ENCODE measurements around the gene BBX.

DNA sequence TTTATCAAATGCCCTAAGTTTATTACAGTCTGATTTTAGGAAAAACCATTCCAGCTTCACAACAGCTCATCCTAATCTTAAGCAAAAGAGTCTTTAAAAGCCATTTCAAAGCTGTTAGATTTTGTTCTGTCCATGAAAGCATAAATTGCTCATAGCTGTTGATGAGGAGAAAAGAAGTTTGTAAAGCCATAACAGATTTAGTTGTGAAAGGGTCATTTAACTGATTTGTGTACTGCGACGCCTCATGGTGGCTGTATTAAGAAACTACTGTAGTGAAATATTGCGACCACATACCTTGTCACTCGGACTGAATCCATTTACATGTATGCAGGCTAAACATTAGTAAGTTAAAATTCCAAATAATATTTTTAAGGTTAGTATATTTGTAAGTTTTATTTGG is 20.9 kb downstream of the BBX start:
- TF ChIP-seq TAF1 (IDR thresholded peaks at IDR 0.05; ENCODE audit: low read depth, low read length): no peak
- no peak for TF ChIP-seq POLR2A (IDR thresholded peaks at IDR 0.05; ENCODE audit: low read depth, low read length)
- TF ChIP-seq POU2F2 (IDR thresholded peaks at IDR 0.05; ENCODE audit: low read depth, low read length): no peak
- TF ChIP-seq POLR2AphosphoS5 (IDR thresholded peaks at IDR 0.05; ENCODE audit: low read depth, low read length): no peak
- TF ChIP-seq SPI1 (IDR thresholded peaks at IDR 0.05; ENCODE audit: low read depth, low read length): no peak
- no peak for TF ChIP-seq PAX5 (IDR thresholded peaks at IDR 0.05; ENCODE audit: insufficient read depth, low read length, severe bottlenecking)
